NCI-H2081 treated with DMSO at 0.1 percent for 48 hours (cell line): ENCODE data around the gene SMG6.
"Not testable (repeated sequence)": the region's sequence is repeated elsewhere in the genome, so short reads cannot be mapped to it uniquely, and the experiment has no call there.

ENCODE experiments used
- DNase-seq: peaks from one replicate; lab custom pipeline; 2025; lab: John Stamatoyannopoulos, UW

The SMG6 gene

DNA sequence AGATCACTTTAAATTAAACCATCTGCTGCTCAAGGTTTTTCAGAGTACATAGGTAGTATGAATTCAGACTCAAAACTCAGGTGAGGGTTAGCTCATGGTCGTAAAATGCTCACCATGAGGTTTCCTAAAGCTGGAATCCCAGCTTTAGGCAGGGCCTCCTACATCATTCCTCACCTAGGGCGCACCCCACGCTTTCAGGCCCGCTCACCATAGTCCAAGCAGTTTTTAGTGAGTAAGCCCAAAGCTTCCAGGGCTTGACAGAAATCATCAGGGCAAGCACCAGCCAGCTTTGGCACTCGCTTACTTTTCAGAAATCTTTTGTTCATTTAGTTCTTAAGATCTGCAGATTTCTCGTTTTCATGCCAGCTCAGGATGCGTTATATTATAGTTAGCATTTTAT lies 158.9 kb downstream of the SMG6 start:
- DNase-seq = no peak

DNA sequence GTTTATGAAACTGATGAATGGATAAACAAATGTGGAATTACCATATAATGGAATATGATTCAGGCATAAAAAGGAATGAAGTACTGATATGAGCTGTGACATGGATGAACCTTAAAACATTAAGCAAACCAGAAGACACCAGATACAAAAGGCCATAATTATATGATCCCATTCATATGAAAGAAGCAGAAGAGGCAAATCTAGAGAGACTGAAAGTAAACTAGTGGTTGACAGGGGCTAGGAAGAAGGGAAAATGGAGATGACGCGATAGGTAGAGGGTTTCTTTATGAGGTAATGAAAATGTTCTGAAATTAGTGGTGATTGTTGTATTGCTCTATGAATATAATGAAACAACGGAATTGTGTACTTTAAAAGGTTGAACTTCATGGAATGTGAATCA lies 160.3 kb downstream of the SMG6 start:
- DNase-seq = no peak

DNA sequence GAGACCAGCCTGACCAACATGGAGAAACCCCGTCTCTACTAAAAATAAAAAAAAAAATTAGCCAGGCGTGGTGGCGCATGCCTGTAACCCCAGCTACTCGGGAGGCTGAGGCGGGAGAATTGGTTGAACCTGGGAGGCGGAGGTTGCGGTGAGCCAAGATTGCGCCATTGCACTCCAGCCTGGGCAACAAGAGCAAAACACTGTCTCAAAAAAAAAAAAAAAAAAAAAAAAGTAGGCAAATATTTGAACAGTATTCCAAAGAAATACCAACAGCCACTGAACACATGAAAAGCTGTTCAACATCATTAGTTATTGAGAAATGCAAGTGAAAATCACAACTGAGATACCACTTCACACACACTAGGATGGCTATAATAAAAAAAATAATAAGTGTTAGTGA lies 160.9 kb downstream of the SMG6 start:
- not testable (repeated sequence) for DNase-seq

DNA sequence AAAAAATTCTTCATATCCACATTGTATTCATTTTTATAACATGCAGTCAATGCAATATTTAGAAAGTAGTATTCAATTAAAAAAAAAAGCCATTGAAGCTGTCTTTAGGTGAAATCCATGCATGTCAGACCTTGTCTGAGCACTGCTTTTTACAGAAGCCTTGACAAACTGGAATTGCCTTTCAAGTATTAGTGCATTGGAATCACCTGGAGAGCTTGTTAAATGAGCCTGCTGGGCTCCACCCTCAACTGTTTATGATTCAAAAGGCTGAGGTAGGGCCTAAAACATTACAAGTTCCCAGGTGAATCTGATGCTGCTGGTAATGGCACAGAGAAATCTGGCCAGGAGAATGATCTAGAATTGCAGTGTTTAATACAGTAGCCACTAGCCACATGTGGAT lies 162.9 kb downstream of the SMG6 start:
- DNase-seq = no peak

DNA sequence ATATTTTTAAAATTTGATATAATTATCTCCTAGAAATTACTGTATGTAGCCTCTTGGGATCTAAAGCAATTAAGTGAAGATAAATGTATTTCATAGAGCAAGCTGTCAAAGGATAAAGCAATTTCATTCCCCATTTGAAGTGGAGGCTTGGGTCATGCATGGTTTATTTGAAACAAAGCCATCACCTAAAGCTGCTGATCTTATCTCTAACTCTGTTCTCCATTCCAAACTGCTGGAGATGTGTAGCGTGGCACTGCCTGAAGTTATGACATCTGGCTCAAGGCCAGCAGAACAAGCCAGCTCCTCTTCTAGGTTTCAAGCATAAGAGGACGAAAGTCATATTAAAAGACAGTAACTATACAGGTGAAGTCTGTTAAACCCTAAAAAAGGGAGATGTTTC lies 164.8 kb downstream of the SMG6 start:
- no peak for DNase-seq

DNA sequence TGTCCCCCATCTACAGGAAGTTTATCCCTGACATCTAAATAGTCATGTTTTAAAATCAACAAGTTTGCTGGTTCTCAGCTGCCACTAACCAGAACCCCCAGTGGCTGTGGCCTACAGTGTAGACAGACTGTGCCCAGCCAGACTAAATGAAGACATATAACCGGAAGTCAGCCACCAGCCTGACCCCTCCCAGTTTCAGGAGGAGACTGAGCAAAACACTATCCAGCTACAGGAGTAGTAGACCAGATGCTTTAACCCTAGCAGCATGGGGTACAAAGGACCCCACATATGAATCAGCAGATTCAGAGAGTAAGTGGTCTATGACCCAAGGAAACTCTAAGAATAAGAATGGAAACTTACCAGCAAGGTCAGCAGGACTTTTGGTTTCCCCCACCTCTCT lies 165.3 kb downstream of the SMG6 start:
- DNase-seq = no peak

DNA sequence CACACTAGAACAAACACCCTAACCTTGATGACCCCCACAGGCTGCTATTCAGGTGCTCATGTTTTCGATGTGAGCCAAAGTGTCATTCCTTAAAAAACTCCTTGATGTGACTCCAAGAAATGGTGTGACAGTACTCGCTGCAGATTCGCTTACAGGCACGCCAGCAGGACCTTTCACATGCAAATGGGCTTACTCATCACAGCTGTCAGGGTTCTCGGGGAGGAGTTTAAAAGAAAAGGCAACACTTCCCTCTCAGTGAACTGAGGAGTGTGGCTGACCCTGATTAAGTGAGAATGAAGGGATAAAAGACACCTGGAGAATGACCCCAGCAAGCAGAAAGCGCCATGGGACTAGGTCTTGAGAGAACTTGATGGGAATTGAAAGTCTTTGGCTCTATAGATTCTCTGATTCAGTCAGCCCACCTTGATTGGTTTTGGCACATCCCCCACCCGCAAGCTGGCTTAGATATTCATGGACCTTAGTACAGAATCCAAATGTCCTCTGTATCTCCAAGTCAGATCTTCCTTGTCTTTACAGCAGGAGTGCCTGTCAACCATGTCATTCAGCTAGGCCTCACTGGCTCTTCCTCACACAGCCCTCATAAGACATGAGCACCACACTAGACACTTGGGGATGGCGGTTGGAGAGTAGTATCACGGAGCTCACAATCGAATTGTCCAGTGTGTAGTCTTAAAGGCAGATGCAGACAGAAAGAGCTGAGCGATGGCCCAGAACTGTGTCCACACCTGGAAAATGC lies 166.1 kb downstream of the SMG6 start:
- DNase-seq = no peak

DNA sequence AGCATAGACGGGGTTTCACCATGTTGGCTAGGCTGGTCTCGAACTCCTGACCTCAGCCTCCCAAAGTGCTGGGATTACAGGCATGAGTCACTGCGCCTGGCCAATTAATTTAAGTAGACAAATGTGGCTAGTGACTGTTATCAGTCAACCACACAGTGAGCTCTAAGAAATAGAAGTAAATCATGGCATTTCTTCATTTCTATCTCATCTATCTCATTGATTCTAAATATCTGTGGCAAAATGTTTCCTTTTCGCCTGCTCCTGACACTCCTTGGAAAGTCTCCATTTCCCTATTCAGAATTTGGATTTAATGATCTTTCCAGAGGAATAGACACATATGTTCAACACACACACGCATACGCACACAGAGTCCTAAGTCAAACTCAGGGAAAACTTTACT lies 167.3 kb downstream of the SMG6 start:
- no peak for DNase-seq

DNA sequence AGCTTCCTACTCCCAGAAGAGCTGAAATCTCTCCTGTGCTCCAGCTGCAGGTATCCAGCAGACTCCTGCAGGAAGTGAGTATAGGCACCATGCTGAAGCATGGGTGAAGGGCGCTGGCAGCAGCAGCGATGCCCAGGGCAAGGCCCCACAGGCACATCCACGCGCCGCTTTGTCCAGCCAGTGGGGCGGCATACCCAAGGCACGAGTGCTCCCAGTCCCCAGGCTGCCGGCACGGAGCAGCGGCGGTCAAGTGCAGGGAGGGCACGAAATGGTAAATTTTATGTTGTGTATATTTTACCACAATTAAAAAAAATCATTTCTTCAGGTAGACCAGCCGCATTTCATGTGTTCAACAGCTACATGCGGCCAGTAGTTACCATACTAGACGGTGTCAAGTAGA lies 175.6 kb downstream of the SMG6 start:
- no peak for DNase-seq

DNA sequence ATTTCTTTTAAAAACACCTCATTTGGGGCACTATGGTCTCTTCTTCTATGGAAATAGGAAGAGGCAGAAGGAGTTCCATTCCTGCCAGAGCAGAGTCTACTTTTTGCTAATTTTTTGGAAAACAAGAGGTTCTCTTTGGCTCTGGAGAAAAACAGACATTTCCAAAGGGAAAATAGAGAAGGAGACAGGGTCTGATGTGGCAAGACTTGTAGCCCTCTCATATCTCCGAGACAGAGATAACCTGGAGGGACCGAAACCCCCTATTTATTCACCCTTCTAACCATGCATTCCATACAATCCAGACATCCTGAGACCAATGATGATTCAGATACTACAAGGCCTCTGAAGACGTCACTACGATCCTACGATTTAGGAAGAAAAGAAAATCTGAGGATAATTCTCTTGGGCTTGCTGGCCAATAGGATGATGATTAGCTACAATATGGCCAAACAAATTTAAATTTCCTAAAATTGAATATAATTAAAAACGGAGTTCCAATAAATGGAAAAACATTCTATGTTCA lies 178.5 kb downstream of the SMG6 start:
- no peak for DNase-seq

DNA sequence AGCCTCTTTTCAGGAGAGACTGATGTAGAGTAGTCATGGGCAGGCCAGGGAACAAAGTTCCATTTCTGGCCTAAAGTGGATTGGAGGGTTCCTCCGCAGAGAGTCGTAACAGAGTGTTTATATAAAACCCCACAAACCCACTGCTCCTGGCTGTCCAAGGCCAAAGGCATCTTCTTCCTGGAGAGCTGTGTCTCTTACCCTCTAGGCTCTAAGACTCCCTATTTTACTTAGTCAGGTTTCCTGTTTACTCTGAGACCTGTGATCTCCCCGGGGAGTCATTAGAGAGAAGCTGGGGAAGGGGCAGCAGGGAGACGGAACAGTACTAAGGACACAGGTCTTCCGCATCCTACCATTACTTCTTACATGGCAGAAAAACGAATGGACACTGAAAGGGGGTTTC lies 179.2 kb downstream of the SMG6 start:
- DNase-seq = no peak

DNA sequence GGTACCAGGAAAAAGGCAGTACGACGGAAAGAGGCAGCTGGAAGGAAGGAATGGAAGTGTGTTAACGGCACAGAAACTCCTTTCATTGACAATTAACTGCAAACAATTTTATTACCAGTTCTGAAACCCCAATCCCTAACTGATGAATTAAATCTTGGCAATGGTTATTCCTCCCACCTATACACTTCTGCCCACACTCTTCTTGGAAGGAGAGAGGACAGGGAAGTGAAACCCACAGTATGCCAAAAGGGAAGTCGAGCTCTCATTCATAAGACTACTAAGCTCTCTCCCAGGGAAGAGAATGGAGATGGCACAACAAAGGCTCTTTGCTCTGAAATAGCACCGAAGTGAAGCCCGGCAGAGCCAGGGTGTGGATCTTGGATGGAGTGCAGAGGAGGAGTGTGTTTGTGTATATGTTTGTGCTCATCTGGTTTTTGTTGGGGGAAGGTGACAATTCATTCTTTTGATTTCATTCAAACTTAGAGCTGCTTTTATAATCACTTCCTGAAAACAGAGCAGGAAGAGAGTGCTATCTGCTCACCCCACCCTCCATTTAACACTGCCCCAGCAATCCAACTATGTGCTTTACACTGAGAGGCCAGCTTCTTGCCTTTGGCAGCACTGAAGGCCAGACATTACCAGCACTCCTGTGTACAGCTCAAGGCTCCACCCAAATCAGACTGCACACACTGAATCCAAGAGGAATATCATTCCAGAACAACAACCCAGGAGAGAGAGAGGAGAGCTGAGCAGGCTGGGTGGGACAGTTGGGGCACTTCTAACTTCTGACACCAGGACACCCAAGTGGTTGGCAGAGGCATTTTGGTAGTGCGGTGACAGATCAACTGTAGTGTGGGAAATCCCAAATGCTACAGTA lies 180.0 kb downstream of the SMG6 start:
- no peak for DNase-seq

DNA sequence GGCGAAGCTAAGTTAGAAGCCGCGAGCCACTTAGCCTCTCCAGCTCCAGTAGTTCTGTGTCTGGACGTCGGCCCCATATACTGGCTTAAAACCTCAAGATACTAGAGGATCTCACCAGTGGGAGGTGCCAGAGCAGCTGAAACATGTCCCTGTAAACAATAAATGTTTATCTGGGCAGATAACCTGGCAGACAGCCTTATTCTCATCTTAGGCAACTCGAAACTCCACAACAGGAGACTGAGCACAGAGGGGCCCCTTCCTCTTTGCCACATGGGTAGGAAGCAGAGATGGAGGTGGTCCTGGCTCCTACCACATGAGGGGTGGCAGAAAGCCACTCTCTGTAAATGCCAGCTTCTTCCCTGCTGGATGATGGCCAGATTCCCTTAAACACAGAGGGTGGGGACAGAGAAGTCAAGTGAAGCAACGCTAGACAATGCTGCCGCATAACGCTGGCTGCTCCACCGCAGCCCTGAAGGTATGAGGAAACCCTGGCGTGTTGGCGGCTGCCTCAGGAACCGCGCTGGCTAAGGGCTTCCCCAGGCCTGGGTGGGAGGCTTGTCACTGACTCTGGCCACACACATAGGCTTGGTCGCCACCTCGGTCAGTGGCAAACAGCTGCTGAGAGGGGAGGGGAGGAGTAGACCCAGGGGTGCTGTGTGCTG lies 180.8 kb downstream of the SMG6 start:
- DNase-seq = no peak

DNA sequence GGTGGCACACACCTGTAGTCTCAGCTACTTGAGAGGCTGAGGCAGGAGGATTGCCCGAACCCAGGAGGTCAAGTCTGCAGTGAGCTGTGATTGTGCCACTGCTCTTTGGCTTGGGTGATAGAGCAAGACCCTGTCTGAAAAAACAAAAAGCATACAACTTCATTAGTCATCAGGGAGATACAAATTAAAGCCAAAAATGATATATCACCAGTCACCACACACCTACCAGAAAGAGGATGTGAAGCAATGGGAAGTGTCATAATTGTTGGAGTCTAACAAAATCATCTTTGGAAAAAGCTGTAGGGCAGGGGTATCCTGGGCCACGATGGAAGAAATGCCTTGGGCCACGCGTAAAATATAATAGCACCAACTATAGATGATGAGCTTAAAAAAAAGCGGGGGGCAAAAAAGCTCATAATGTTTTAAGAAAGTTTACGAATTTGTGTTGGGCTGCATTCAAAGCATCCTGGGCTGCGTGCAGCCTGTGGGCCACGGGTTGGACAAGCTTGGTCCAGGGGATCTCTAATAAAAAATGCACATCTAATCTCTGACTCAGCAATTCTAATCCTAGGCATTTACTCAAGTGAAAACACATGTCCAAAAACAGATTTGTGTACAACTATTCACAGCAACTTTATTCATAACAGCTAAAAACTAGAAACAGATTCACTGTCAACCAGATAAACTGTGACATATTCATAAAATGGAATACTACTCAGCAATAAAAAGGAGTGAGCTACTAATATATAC lies 182.8 kb downstream of the SMG6 start:
- DNase-seq = no peak

DNA sequence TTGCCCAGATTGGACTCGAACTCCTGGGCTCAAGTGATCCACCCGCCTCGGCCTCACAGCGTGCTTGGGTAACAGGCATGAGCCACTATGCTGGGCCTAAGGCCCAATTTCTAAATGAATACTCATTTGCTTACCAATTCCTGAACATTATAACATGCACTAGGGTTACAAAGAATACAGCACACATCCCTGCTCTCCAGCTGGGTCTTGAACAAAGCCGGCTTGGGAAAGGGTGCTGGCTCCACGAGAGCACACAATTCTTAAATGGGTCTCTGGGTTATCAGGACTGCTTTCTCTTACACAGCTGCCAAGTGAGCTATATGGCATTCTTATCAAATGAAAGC lies 190.3 kb downstream of the SMG6 start:
- no peak for DNase-seq

DNA sequence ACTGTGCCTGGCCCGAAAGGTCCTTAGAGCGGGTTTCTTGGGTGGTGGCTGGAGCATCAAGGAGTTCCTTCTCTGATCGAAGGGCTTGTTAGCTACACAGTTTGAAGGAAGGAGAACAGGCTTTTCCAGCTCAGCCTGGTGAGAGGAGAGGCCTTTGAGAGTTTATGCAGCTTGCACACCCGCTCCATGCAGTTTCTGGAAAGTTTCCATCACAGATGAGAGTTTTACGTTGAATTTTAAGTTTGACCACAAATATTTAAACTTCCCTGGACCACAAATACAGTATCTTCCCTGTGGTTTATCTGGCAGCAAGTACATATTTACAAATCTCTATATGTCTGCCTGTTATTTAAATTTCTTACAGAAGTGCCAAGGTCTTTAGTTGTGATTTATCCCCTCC lies 191.9 kb downstream of the SMG6 start:
- DNase-seq = no peak

DNA sequence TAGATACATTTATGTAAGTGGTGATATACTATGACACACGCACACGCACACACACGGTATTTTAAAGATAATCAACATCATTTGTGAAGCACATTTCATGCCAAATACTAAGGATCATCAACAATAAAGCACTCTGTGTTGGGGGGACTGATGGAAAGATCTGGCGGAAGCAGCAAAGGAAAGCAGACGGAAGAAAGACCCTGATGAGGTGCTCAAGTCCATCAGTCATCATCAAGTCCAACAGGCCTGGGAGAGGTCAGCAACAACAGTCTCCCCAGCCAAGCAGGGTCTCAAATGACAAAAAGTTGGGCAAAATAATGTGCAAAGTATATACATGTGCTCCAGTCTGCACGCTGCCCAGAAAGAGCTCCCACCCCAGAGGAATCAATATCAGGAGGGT lies 193.1 kb downstream of the SMG6 start:
- DNase-seq = no peak

DNA sequence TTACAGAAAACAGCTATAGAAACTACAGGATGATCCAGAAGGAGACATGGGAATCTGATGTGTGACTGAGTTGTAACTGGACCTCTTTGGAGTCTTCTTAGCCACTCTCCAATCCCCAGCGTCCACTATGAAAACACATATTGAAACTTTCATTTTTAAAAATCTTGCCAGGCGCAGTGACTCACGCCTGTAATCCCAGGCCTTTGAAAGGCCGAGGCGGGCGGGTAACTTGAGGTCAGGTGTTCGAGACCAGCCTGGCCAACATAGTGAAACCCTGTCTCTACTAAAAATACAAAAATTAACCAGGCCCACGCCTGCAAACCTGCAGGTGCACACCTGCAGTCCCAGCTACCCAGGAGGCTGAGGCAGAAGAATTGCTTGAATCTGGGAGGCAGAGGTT lies 195.4 kb downstream of the SMG6 start:
- no peak for DNase-seq

DNA sequence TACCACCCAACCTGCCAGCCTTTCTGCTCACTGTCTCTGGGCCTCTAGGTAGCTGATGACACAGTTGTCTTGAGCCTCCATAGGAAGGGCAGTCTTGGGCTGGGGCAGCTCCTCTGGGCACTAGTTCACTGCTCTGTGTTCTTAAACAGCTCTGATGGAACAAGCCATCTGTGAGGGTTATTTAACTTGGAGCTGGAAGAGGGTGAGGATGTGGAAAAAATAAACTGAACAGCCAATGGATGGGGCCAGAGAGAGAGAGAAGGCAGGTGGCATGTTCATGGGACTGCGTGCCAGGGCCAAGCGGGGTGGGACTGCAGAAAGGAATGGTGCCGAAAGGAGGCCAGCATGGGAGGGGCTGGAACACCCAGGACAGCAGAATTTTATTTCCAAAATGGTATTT lies 196.1 kb downstream of the SMG6 start:
- DNase-seq = no peak

DNA sequence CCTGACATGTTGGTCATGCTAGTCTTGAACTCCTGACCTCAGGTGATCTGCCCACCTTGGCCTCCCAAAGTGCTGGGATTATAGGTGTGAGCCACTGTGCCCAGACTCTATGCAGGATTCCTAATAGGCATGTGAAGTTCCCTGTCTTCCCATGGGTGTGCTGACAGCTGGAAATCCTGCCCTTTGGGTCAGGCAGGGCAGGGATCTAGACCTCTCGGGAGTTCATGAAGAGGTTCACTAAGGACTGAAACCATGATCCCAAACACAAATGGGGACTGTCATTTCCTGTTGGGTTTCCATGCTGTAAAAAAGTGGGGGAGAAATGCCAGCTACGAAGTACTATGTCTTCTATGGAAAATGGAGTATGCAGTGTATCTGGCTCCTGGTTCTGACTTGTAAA lies 196.5 kb downstream of the SMG6 start:
- no peak for DNase-seq

DNA sequence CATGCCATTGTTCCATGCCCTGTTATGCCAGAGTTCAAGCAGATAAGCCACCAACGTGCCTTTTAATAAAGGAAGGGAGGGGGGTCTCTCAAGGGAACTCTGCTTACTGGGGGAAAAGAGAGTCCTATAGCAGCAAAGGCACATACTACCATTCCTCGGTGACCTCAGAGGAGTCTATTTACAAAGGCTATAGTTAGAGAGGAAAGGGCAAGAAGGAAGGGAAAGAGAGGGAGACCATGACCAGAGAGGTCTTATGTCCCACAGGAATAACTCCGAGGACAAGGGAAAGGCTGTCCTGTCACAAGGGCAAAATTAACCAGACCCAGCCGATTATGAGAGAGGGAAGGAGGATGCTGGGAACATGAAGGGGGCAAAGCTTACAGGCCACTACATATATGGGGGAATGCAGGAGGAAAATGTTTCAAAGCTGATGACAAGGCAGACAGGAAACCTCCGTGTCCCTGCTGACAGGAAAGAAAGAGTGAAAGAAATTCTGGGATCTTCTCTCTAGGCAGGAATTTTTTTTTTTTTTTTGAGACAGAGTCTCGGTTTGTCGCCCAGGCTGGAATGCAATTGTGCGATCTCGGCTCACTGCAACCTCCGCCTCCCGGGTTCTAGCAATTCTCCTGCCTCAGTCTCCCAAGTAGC lies 197.2 kb downstream of the SMG6 start:
- no peak for DNase-seq

DNA sequence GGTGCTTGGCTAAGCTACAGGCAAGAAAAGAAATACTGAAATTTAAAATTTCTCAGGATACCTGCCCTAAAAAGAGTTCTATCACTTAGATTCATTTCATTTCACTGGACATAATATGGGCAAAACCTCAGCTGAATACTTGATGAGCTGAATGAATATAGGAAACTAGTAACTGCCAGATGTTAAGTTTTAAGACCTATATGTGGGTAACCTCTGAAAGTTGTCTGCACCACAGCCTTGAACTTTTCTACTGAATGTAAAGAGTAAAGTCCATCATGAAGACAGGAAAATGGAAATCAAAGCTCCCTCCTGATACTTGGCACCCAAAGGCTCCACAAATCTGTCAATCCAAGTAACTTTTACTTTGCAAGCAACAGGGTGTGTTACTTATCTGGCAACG lies 197.9 kb downstream of the SMG6 start:
- no peak for DNase-seq
